Activated naive CD8-positive, alpha-beta T cell treated with anti-CD3 and anti-CD28 coated beads, Interleukin-2, amount 10 ng/mL, durations not matched to agents 7 days and 5 days (primary cell): Measurements from ENCODE around the gene TENT4A. TPM values are rescaled to one million over a fixed set of nuclear protein-coding genes. Genes with fewer than 3 reads are reported as not detected.
"Not testable (repeated sequence)": the region's sequence is repeated elsewhere in the genome, so short reads cannot be mapped to it uniquely, and the experiment has no call there.

ENCODE experiments used
- ATAC-seq: fragments of 150-1000 bp; cut with Tn5 transposase; one replicate; pipeline ENCODE4 v1.10.0; 2021; ENCODE audit warnings: low read depth, moderate library complexity
- POLR2A ChIA-PET: fragments of 350-600 bp; sonication (Branson Sonifier 250); formaldehyde crosslinking; loops from one replicate; lab custom pipeline; 2021; ENCODE audit warnings: antibody characterized with exemption; lab: Charles Lee
- DNase-seq: peaks from one replicate; pipeline ENCODE4 v3.0.0; 2021
- H3K27ac Mint-ChIP-seq: one replicate; pipeline ENCODE4 v1.8.0; 2022; ENCODE audit warnings: mild to moderate bottlenecking, mixed read lengths
- H3K27me3 Mint-ChIP-seq: one replicate; pipeline ENCODE4 v1.8.0; 2022; ENCODE audit warnings: mild to moderate bottlenecking, moderate library complexity, mixed read lengths
- H3K36me3 Mint-ChIP-seq: one replicate; pipeline ENCODE4 v1.8.0; 2021; ENCODE audit warnings: mild to moderate bottlenecking, mixed read lengths
- H3K4me1 Mint-ChIP-seq: one replicate; pipeline ENCODE4 v1.8.0; 2021; ENCODE audit warnings: mixed read lengths
- H3K4me3 Mint-ChIP-seq: one replicate; pipeline ENCODE4 v1.8.0; 2022; ENCODE audit warnings: mild to moderate bottlenecking, moderate library complexity, mixed read lengths
- H3K9me3 Mint-ChIP-seq: one replicate; pipeline ENCODE4 v1.8.0; 2021; ENCODE audit warnings: mixed read lengths
- total RNA-seq, 2 experiments: library from RNA; stranded (reverse); gene quantifications; one replicate each; pipeline ENCODE4 v1.2.3, GENCODE V29; 2021

The TENT4A gene
- total RNA-seq, 2 experiments from 2014 or later = 47.0 to 47.1 TPM

GRCh38 chr5:6767481-6768063 lies 54.3 kb downstream of the TENT4A start:
- H3K4me3 Mint-ChIP-seq = no peak overlapping the region
- H3K27ac Mint-ChIP-seq = no peak overlapping the region

GRCh38 chr5:6768590-6769230 lies 55.5 kb downstream of the TENT4A start:
- Mint-ChIP-seq H3K9me3 (no peaks in the 10 kb centered on the region), H3K27ac (no peak overlapping the region), H3K27me3 (no peaks in the 10 kb centered on the region), H3K4me1 (peaks cover 13% of the 10 kb centered on the region), H3K36me3 (no peaks in the 10 kb centered on the region), H3K4me3 (no peak overlapping the region)
- DNase-seq (no peak), ATAC-seq (no peak)
- POLR2A ChIA-PET = no interaction called here

More at GRCh38 chr5:6767481-6768063, 54.3 kb downstream of the TENT4A start:
- POLR2A ChIA-PET = no interaction called here
- peaks cover 13% of the 10 kb centered on the region for H3K4me1 Mint-ChIP-seq
- ATAC-seq (no peak), DNase-seq (no peak)
- H3K9me3 Mint-ChIP-seq = no peaks in the 10 kb centered on the region
- H3K27me3 Mint-ChIP-seq = no peaks in the 10 kb centered on the region
- H3K36me3 Mint-ChIP-seq = no peaks in the 10 kb centered on the region

GRCh38 chr5:6770826-6771607 lies 57.8 kb downstream of the TENT4A start:
- DNase-seq = no peak
- POLR2A ChIA-PET = no interaction called here
- H3K27ac Mint-ChIP-seq = no peak overlapping the region
- H3K4me1 Mint-ChIP-seq = peaks cover 18% of the 10 kb centered on the region
- no peak for ATAC-seq
- no peaks in the 10 kb centered on the region for H3K9me3 Mint-ChIP-seq
- peaks cover 11% of the 10 kb centered on the region for H3K27me3 Mint-ChIP-seq
- H3K36me3 Mint-ChIP-seq = no peaks in the 10 kb centered on the region
- H3K4me3 Mint-ChIP-seq = no peak overlapping the region

GRCh38 chr5:6772886-6773285 lies 59.7 kb downstream of the TENT4A start:
- ATAC-seq (no peak), DNase-seq (no peak)
- no peak overlapping the region for H3K4me3 Mint-ChIP-seq
- H3K4me1 Mint-ChIP-seq = peaks cover 15% of the 10 kb centered on the region
- H3K27me3 Mint-ChIP-seq = peaks cover 16% of the 10 kb centered on the region
- H3K36me3 Mint-ChIP-seq = no peaks in the 10 kb centered on the region
- POLR2A ChIA-PET = no interaction called here
- H3K27ac Mint-ChIP-seq = no peak overlapping the region
- no peaks in the 10 kb centered on the region for H3K9me3 Mint-ChIP-seq

GRCh38 chr5:6773342-6774035 lies 60.3 kb downstream of the TENT4A start:
- H3K4me3 Mint-ChIP-seq = no peak overlapping the region

GRCh38 chr5:6774207-6774606 lies 61.0 kb downstream of the TENT4A start:
- H3K4me3 Mint-ChIP-seq, H3K36me3 Mint-ChIP-seq, H3K27ac Mint-ChIP-seq, ATAC-seq, H3K9me3 Mint-ChIP-seq, DNase-seq, POLR2A ChIA-PET: not testable (repeated sequence)
- peaks cover 22% of the 10 kb centered on the region for H3K27me3 Mint-ChIP-seq
- H3K4me1 Mint-ChIP-seq = peaks cover 15% of the 10 kb centered on the region

More at GRCh38 chr5:6773342-6774035, 60.3 kb downstream of the TENT4A start:
- DNase-seq (no peak), ATAC-seq (no peak)
- Mint-ChIP-seq H3K27ac (no peak overlapping the region), H3K27me3 (peaks cover 20% of the 10 kb centered on the region), H3K4me1 (peaks cover 15% of the 10 kb centered on the region), H3K36me3 (no peaks in the 10 kb centered on the region), H3K9me3 (no peaks in the 10 kb centered on the region)
- POLR2A ChIA-PET = no interaction called here

- Mint-ChIP-seq H3K27me3 (peaks cover 22% of the 10 kb centered on the region), H3K4me3 (peak overlapping the region; percentile 23), H3K27ac (no peak overlapping the region), H3K4me1 (peaks cover 15% of the 10 kb centered on the region), H3K9me3 (no peaks in the 10 kb centered on the region), H3K36me3 (no peaks in the 10 kb centered on the region)
- no peak for DNase-seq
- POLR2A ChIA-PET = no interaction called here
- ATAC-seq = no peak
These were observed 61.5 kb downstream of the TENT4A start for GRCh38 chr5:6774721-6775204.

- H3K9me3 Mint-ChIP-seq = no peaks in the 10 kb centered on the region
- H3K4me3 Mint-ChIP-seq = no peak overlapping the region
- peaks cover 22% of the 10 kb centered on the region for H3K27me3 Mint-ChIP-seq
- DNase-seq (no peak), ATAC-seq (no peak)
- no peak overlapping the region for H3K27ac Mint-ChIP-seq
- H3K36me3 Mint-ChIP-seq = no peaks in the 10 kb centered on the region
- peaks cover 15% of the 10 kb centered on the region for H3K4me1 Mint-ChIP-seq
- POLR2A ChIA-PET = interaction anchor here (1.3 kb wide), 1 partner anchor 9 kb away, joined by 3 read pairs; no protein-coding TSS in a partner anchor
These were observed 62.3 kb downstream of the TENT4A start for GRCh38 chr5:6775571-6775970.

GRCh38 chr5:6780802-6781391 lies 67.7 kb downstream of the TENT4A start:
- H3K27ac Mint-ChIP-seq = no peak overlapping the region
- H3K4me1 Mint-ChIP-seq = peaks cover 15% of the 10 kb centered on the region
- ATAC-seq = peak; percentile 49
- H3K4me3 Mint-ChIP-seq = no peak overlapping the region
- no peaks in the 10 kb centered on the region for H3K9me3 Mint-ChIP-seq
- POLR2A ChIA-PET = no interaction called here
- H3K36me3 Mint-ChIP-seq = peaks cover 4% of the 10 kb centered on the region
- DNase-seq = no peak
- H3K27me3 Mint-ChIP-seq = peaks cover 11% of the 10 kb centered on the region

- ATAC-seq (no peak), DNase-seq (no peak)
- POLR2A ChIA-PET = no interaction called here
- no peak overlapping the region for H3K27ac Mint-ChIP-seq
- peaks cover 4% of the 10 kb centered on the region for H3K36me3 Mint-ChIP-seq
- peaks cover 20% of the 10 kb centered on the region for H3K4me1 Mint-ChIP-seq
- no peaks in the 10 kb centered on the region for H3K9me3 Mint-ChIP-seq
- peaks cover 6% of the 10 kb centered on the region for H3K27me3 Mint-ChIP-seq
- H3K4me3 Mint-ChIP-seq = no peak overlapping the region
These were observed 68.5 kb downstream of the TENT4A start for GRCh38 chr5:6781716-6782115.

- DNase-seq (no peak), ATAC-seq (no peak)
- POLR2A ChIA-PET = interaction anchor here (1.3 kb wide), 1 partner anchor 8 kb away, joined by 3 read pairs; no protein-coding TSS in a partner anchor
- no peak overlapping the region for H3K4me3 Mint-ChIP-seq
- no peaks in the 10 kb centered on the region for H3K27me3 Mint-ChIP-seq
- peaks cover 4% of the 10 kb centered on the region for H3K36me3 Mint-ChIP-seq
- no peak overlapping the region for H3K27ac Mint-ChIP-seq
- no peaks in the 10 kb centered on the region for H3K9me3 Mint-ChIP-seq
- peaks cover 20% of the 10 kb centered on the region for H3K4me1 Mint-ChIP-seq
These were observed 70.6 kb downstream of the TENT4A start for GRCh38 chr5:6783787-6784186.

- H3K4me1 Mint-ChIP-seq = peaks cover 22% of the 10 kb centered on the region
- no peak overlapping the region for H3K27ac Mint-ChIP-seq
- DNase-seq (no peak), ATAC-seq (no peak)
- no peak overlapping the region for H3K4me3 Mint-ChIP-seq
- H3K27me3 Mint-ChIP-seq = no peaks in the 10 kb centered on the region
- POLR2A ChIA-PET = interaction anchor here (1.3 kb wide), 1 partner anchor 9 kb away, joined by 3 read pairs; no protein-coding TSS in a partner anchor
- no peaks in the 10 kb centered on the region for H3K9me3 Mint-ChIP-seq
- peaks cover 4% of the 10 kb centered on the region for H3K36me3 Mint-ChIP-seq
These were observed 71.2 kb downstream of the TENT4A start for GRCh38 chr5:6784481-6784880.
